Heart left ventricle (tissue), 13 donors: Measurements from ENCODE around the gene DR1.

Experiments used
- POLR2A ChIP-seq, 2 donors: fragments of 450-650 bp; IDR thresholded peaks; one replicate each; pipeline ENCODE4 v1.6.1; 2017; ENCODE audit warnings: antibody characterized with exemption in 2 of 2, mild to moderate bottlenecking in 2 of 2, moderate library complexity in 2 of 2
- TF ChIP-seq, protein P1 (sequence below), 12 donors: fragments of 200-600 bp; sonication (generic) in 4 of 12; IDR thresholded peaks; one replicate each; pipeline versions ENCODE4 v1.5.0 to v1.8.0; 2018 to 2022; ENCODE audit warnings: antibody characterized with exemption in 12 of 12, mild to moderate bottlenecking in 5 of 12
- donor health status: ischemic (EF 13 %, LVEDD 7.1; RV severe dilation, severe dysfunction).
- donor health status: DM: no; HTN: yes; CAD: no.
- donor health status: DM: no; HTN: no; CAD: no.
- donor health status: ischemic (EF 25% LVEDD 6.9; RV normal size, moderate dysfunction).
- donor health status: ischemic (EF 25% LVEDD 5.7; RV mildly dilated, moderate dysfunction).
- donor health status: ischemic (EF 35%, LVEDD 5.7; RV mildly dilated, moderate dysfunction).
- donor health status: nonischemic (EF 11% LVEDD 7.7; RV severe dilation, severe dysfunction).
- donor health status: DM: yes; HTN: yes; CAD: no.
- donor health status: PGD.
- donor health status: ischemic (EF 29% LVEDD 5.4; RV normal size, mild dysfunction).
- donor health status: nonischemic (EF 23%, LVEDD 6.1; RV moderate dilation, normal function).

DNA sequence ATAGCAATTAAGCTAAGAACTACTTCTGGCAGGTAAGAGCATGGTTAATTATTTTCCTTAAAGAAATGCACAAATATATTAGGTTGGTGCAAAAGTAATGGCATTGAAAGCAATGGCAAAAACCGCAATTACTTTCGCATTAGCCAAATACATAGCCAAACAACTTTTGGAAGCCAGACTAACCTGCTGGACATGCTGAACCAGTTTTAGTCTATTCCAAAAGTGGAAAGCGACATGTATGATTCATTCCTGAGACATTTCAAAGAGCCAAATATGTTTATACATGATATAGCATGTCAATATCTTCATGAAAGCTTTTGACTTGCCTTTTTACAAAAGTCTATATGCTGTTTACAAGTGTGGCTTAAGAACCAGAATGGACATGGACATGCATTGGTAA is 23.4 kb upstream of the DR1 start:
- no peak for TF ChIP-seq POLR2A (IDR thresholded peaks at IDR 0.05)
- TF ChIP-seq, protein P1, sequence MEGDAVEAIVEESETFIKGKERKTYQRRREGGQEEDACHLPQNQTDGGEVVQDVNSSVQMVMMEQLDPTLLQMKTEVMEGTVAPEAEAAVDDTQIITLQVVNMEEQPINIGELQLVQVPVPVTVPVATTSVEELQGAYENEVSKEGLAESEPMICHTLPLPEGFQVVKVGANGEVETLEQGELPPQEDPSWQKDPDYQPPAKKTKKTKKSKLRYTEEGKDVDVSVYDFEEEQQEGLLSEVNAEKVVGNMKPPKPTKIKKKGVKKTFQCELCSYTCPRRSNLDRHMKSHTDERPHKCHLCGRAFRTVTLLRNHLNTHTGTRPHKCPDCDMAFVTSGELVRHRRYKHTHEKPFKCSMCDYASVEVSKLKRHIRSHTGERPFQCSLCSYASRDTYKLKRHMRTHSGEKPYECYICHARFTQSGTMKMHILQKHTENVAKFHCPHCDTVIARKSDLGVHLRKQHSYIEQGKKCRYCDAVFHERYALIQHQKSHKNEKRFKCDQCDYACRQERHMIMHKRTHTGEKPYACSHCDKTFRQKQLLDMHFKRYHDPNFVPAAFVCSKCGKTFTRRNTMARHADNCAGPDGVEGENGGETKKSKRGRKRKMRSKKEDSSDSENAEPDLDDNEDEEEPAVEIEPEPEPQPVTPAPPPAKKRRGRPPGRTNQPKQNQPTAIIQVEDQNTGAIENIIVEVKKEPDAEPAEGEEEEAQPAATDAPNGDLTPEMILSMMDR (IDR thresholded peaks at IDR 0.05), result no peak
